B cell (primary cell): Measurements from ENCODE around the gene IMMP2L. TPM values are rescaled to one million over a fixed set of nuclear protein-coding genes. Genes with fewer than 3 reads are reported as not detected.

Experiments
- ATAC-seq: fragments of 200-7000 bp; cut with Tn5 transposase; one replicate; pipeline ENCODE4 v1.10.0; 2021; ENCODE audit warnings: low read depth, mild to moderate bottlenecking, moderate number of reproducible peaks, moderate library complexity
- CTCF ChIA-PET: fragments of 350-600 bp; sonication (Branson Sonifier 250); formaldehyde crosslinking; loops from one replicate; lab custom pipeline; 2021; ENCODE audit warnings: antibody characterized with exemption, inconsistent platforms; lab: Charles Lee
- POLR2A ChIA-PET: fragments of 350-600 bp; sonication (Branson Sonifier 250); formaldehyde crosslinking; loops from one replicate; lab custom pipeline; 2021; ENCODE audit warnings: antibody characterized with exemption; lab: Charles Lee
- DNase-seq: peaks from one replicate; pipeline ENCODE4 v3.0.0; 2013
- H2AFZ ChIP-seq: 2 replicates; pipeline ENCODE4 v1.6.1; 2012; ENCODE audit warnings: mild to moderate bottlenecking, low read depth, low read length; ENCODE audit not compliant: insufficient read depth, poor library complexity, severe bottlenecking
- H3K27ac ChIP-seq, 2 donors: 1 replicate in 1 of 2; 2 replicates in 1 of 2; pipeline ENCODE4 v1.5.1; 2012 to 2013; ENCODE audit warnings: low read length in 2 of 2, mild to moderate bottlenecking in 2 of 2, moderate library complexity in 1 of 2
- H3K27me3 ChIP-seq, 4 experiments: fragments of 200-600 bp in 1 of 4; sonication (generic) in 1 of 4; replicated peaks in 1 of 4; 1 replicate in 2 of 4; 2 replicates in 2 of 4; pipeline versions ENCODE4 v1.6.1 to v1.7.0; 2013 to 2016; ENCODE audit warnings: low read length in 3 of 4, mild to moderate bottlenecking in 2 of 4, mixed read lengths in 1 of 4, moderate library complexity in 1 of 4; ENCODE audit not compliant: insufficient read depth in 4 of 4, control insufficient read depth in 3 of 4; ENCODE audit errors: control extremely low read depth in 1 of 4
- H3K36me3 ChIP-seq, 2 experiments: replicated peaks in 1 of 2; 1 replicate in 1 of 2; 2 replicates in 1 of 2; pipeline versions ENCODE4 v1.6.1 to v1.7.1; 2013; ENCODE audit warnings: low read length in 1 of 2; ENCODE audit not compliant: insufficient read depth in 2 of 2, control insufficient read depth in 1 of 2; ENCODE audit errors: control extremely low read depth in 1 of 2, extremely low read depth in 1 of 2
- H3K4me1 ChIP-seq, 2 donors: fragments of 200-600 bp in 1 of 2; sonication (generic) in 1 of 2; 1 replicate in 1 of 2; 2 replicates in 1 of 2; pipeline versions ENCODE4 v1.5.1 to v1.6.1; 2013 to 2017; ENCODE audit warnings: low read length in 2 of 2; ENCODE audit not compliant: control insufficient read depth in 2 of 2, insufficient read depth in 2 of 2
- H3K4me2 ChIP-seq: replicated peaks from 2 replicates; pipeline ENCODE3; 2012; ENCODE audit warnings: mild to moderate bottlenecking, low read depth, low read length; ENCODE audit not compliant: poor library complexity, severe bottlenecking
- H3K4me3 ChIP-seq, 5 experiments: fragments of 200-600 bp in 1 of 5; sonication (generic) in 1 of 5; 1 replicate in 3 of 5; 2 replicates in 2 of 5; pipeline versions ENCODE4 v1.5.1 to v1.7.0; 2011 to 2016; ENCODE audit warnings: low read length in 4 of 5, mild to moderate bottlenecking in 4 of 5, low read depth in 2 of 5, control low read depth in 1 of 5, moderate library complexity in 1 of 5; ENCODE audit not compliant: insufficient read depth in 1 of 5; ENCODE audit errors: control extremely low read depth in 1 of 5, extremely low read depth in 1 of 5
- H3K79me2 ChIP-seq: fragments of 200-600 bp; sonication (generic); one replicate; pipeline ENCODE4 v1.6.0; 2016; ENCODE audit warnings: low read length; ENCODE audit not compliant: control insufficient read depth, insufficient read depth
- H3K9ac ChIP-seq: fragments of 200-600 bp; sonication (generic); 2 replicates; pipeline ENCODE4 v1.6.1; 2017; ENCODE audit warnings: mild to moderate bottlenecking, low read length, moderate library complexity
- H3K9me3 ChIP-seq, 3 donors: one replicate each; pipeline versions ENCODE4 v1.6.1 to v1.7.1; 2013; ENCODE audit warnings: low read length in 2 of 3; ENCODE audit not compliant: control insufficient read depth in 2 of 3, insufficient read depth in 1 of 3; ENCODE audit errors: control extremely low read depth in 1 of 3
- H4K20me1 ChIP-seq: 2 replicates; pipeline ENCODE4 v1.6.0; 2012; ENCODE audit warnings: mild to moderate bottlenecking, low read length; ENCODE audit not compliant: insufficient read depth, control insufficient read depth, poor library complexity, severe bottlenecking
- H3K27ac Mint-ChIP-seq: one replicate; pipeline ENCODE4 v1.8.0; 2021; ENCODE audit warnings: mixed read lengths
- H3K27me3 Mint-ChIP-seq: one replicate; pipeline ENCODE4 v1.8.0; 2021; ENCODE audit warnings: mixed read lengths
- H3K4me1 Mint-ChIP-seq: one replicate; pipeline ENCODE4 v1.8.0; 2021; ENCODE audit warnings: mixed read lengths
- H3K4me3 Mint-ChIP-seq: one replicate; pipeline ENCODE4 v1.8.0; 2021; ENCODE audit warnings: mixed read lengths
- H3K9me3 Mint-ChIP-seq: one replicate; pipeline ENCODE4 v1.8.0; 2022; ENCODE audit warnings: mixed read lengths; ENCODE audit not compliant: insufficient read depth
- CTCF ChIP-seq: fragments of 200-600 bp; IDR thresholded peaks from one replicate; pipeline ENCODE4 v1.8.0; 2022; ENCODE audit warnings: antibody characterized with exemption, mild to moderate bottlenecking
- EZH2 ChIP-seq: IDR thresholded peaks from 2 replicates; pipeline ENCODE4 v1.6.1; 2012; ENCODE audit warnings: borderline replicate concordance, low read depth, mild to moderate bottlenecking, moderate library complexity, low read length; ENCODE audit not compliant: insufficient read depth, poor library complexity, severe bottlenecking
- whole genome bisulfite sequencing: methylation state at CpG from one replicate; pipeline ENCODE4 v1.1.5; 2013; ENCODE audit warnings: missing lambda C conversion rate; ENCODE audit not compliant: insufficient coverage; 5-methylcytosine and 5-hydroxymethylcytosine counted together
- intact Hi-C: fragments of 100-400 bp; cut with micrococcal nuclease; formaldehyde crosslinking; loops from one replicate; pipeline ENCODE4 v1.10.0; 2022
- polyA plus RNA-seq: library from polyadenylated mRNA; depleted of rRNA; stranded (reverse); fragments of >200 nt; gene quantifications from 2 replicates; pipeline ENCODE4 v1.2.3, GENCODE V29; 2012
- total RNA-seq, 2 donors: library from RNA; stranded (reverse); fragments of 120-200 nt in 1 of 2; gene quantifications; 1 replicate in 1 of 2; 2 replicates in 1 of 2; pipeline versions ENCODE4 v1.2.3 to v1.2.4, GENCODE V29; 2013 to 2022

IMMP2L gene
- total and polyA plus RNA-seq, 2 donors (not counting 1 experiment from before 2014, with no cell fraction given) = 3.8 to 34.2 TPM

GRCh38 chr7:110804501-110804900 lies 757.8 kb downstream of the IMMP2L start:
- no peak overlapping the region for H3K4me3 Mint-ChIP-seq
- H4K20me1 ChIP-seq = no peaks in the 10 kb centered on the region
- H3K4me3 ChIP-seq = no peak overlapping the region
- no peak overlapping the region for H3K27ac ChIP-seq
- H3K9me3 Mint-ChIP-seq = no peaks in the 10 kb centered on the region
- ChIA-PET CTCF (no interaction called here), POLR2A (no interaction called here)
- H3K79me2 ChIP-seq = no peaks in the 10 kb centered on the region
- WGBS = 83% methylated on average over 1 of the region's 5 CpGs
- H2AFZ ChIP-seq = no peak overlapping the region
- intact Hi-C loops = no loop called here
- no peaks in the 10 kb centered on the region for H3K9me3 ChIP-seq
- no peak overlapping the region for H3K9ac ChIP-seq
- no peaks in the 10 kb centered on the region for H3K4me1 Mint-ChIP-seq
- H3K4me1 ChIP-seq = no peaks in the 10 kb centered on the region
- no peaks in the 10 kb centered on the region for H3K36me3 ChIP-seq
- H3K4me2 ChIP-seq = no peak overlapping the region
- H3K27me3 Mint-ChIP-seq = no peaks in the 10 kb centered on the region
- H3K27me3 ChIP-seq = no peaks in the 10 kb centered on the region
- no peak overlapping the region for H3K27ac Mint-ChIP-seq
- no peak for ATAC-seq
- no peak for TF ChIP-seq CTCF
- TF ChIP-seq EZH2 = no peak
- DNase-seq = no peak

GRCh38 chr7:110803602-110804143 lies 758.6 kb downstream of the IMMP2L start:
- no peak overlapping the region for H3K9ac ChIP-seq
- H3K4me3 Mint-ChIP-seq = no peak overlapping the region
- H3K27ac ChIP-seq = no peak overlapping the region
- no peaks in the 10 kb centered on the region for H3K4me1 ChIP-seq
- no peak for TF ChIP-seq CTCF
- no peaks in the 10 kb centered on the region for H3K4me1 Mint-ChIP-seq
- H3K27me3 ChIP-seq = no peaks in the 10 kb centered on the region
- H2AFZ ChIP-seq = no peak overlapping the region
- H3K9me3 Mint-ChIP-seq = no peaks in the 10 kb centered on the region
- no peak for ATAC-seq
- intact Hi-C loops = no loop called here
- ChIA-PET POLR2A (no interaction called here), CTCF (no interaction called here)
- H3K27ac Mint-ChIP-seq = no peak overlapping the region
- H3K27me3 Mint-ChIP-seq = no peaks in the 10 kb centered on the region
- no peak for DNase-seq
- H4K20me1 ChIP-seq = no peaks in the 10 kb centered on the region
- H3K4me2 ChIP-seq = no peak overlapping the region
- H3K36me3 ChIP-seq = no peaks in the 10 kb centered on the region
- H3K4me3 ChIP-seq = no peak overlapping the region
- no peaks in the 10 kb centered on the region for H3K79me2 ChIP-seq
- no peaks in the 10 kb centered on the region for H3K9me3 ChIP-seq
